ENCODE measurements around the gene DENR. TPM values are rescaled to one million over a fixed set of nuclear protein-coding genes. Genes with fewer than 3 reads are reported as not detected.

The DENR gene
- total RNA-seq, 2 experiments from 2014 or later: 50.2 to 65.9 TPM

- Mint-ChIP-seq H3K27me3 (no peaks in the 10 kb centered on the region), H3K4me3 (no peak overlapping the region), H3K9me3 (ENCODE audit: low read depth) (no peaks in the 10 kb centered on the region), H3K36me3 (no peaks in the 10 kb centered on the region), H3K4me1 (peaks cover 6% of the 10 kb centered on the region), H3K27ac (no peak overlapping the region)
- DNase-seq: no peak
- CTCF ChIA-PET: interaction anchor here (2.7 kb wide), 1 partner anchor 14 kb away, joined by 11 read pairs; no protein-coding TSS in a partner anchor
- no peak for ATAC-seq
Observed at GRCh38 chr12:122807651-122808050, 55.0 kb downstream of the DENR start.

GRCh38 chr12:122811777-122812176 is 59.2 kb downstream of the DENR start:
- Mint-ChIP-seq H3K9me3 (ENCODE audit: low read depth) (no peaks in the 10 kb centered on the region), H3K27ac (no peak overlapping the region), H3K36me3 (no peaks in the 10 kb centered on the region), H3K4me3 (no peak overlapping the region), H3K4me1 (peaks cover 6% of the 10 kb centered on the region), H3K27me3 (no peaks in the 10 kb centered on the region)
- DNase-seq (no peak), ATAC-seq (no peak)
- CTCF ChIA-PET: no interaction called here

GRCh38 chr12:122813310-122813713 is 60.7 kb downstream of the DENR start:
- Mint-ChIP-seq H3K27ac (no peak overlapping the region), H3K9me3 (ENCODE audit: low read depth) (no peaks in the 10 kb centered on the region), H3K36me3 (no peaks in the 10 kb centered on the region), H3K27me3 (no peaks in the 10 kb centered on the region), H3K4me1 (peaks cover 6% of the 10 kb centered on the region), H3K4me3 (no peak overlapping the region)
- CTCF ChIA-PET: interaction anchor here (0.7 to 2.1 kb wide), 2 partner anchors 20 to 25 kb away, joined by 3 to 7 read pairs; no protein-coding TSS in a partner anchor
- no peak for DNase-seq
- no peak for ATAC-seq

GRCh38 chr12:122819209-122819785 is 66.7 kb downstream of the DENR start:
- CTCF ChIA-PET: interaction anchor here (1.1 to 1.3 kb wide), 2 partner anchors 14 to 148 kb away, joined by 3 to 4 read pairs; partner anchors contain the start of gene ABCB9
- Mint-ChIP-seq H3K4me1 (no peaks in the 10 kb centered on the region), H3K27me3 (peaks cover 7% of the 10 kb centered on the region), H3K36me3 (no peaks in the 10 kb centered on the region), H3K9me3 (ENCODE audit: low read depth) (no peaks in the 10 kb centered on the region), H3K27ac (no peak overlapping the region), H3K4me3 (no peak overlapping the region)
- ATAC-seq (no peak), DNase-seq (no peak)

GRCh38 chr12:122820138-122820537 is 67.5 kb downstream of the DENR start:
- no peak for ATAC-seq
- no peak overlapping the region for H3K4me3 Mint-ChIP-seq
- CTCF ChIA-PET: no interaction called here
- DNase-seq: no peak
- H3K9me3 Mint-ChIP-seq (ENCODE audit: low read depth): no peaks in the 10 kb centered on the region
- no peaks in the 10 kb centered on the region for H3K4me1 Mint-ChIP-seq
- H3K27ac Mint-ChIP-seq: no peak overlapping the region
- H3K36me3 Mint-ChIP-seq: no peaks in the 10 kb centered on the region
- H3K27me3 Mint-ChIP-seq: peaks cover 10% of the 10 kb centered on the region

Other genes with a start within 250 kb of the DENR start
- gene RSRC2, start 225.9 kb upstream of the DENR start, total RNA-seq: 100 to 1,000 TPM; 102 to 113 TPM
- 100 to 1,000 TPM; 129 to 200 TPM for gene KNTC1, start 225.6 kb upstream of the DENR start, total RNA-seq
- not detected for gene HCAR2, start 49.5 kb upstream of the DENR start, total RNA-seq
- under 1 TPM in 1 of 2 experiments, not detected in 1; 0.09 TPM for gene HCAR3, start 36.0 kb upstream of the DENR start, total RNA-seq
- under 1 TPM; 0.06 to 0.23 TPM for gene HCAR1, start 22.0 kb upstream of the DENR start, total RNA-seq
- gene CCDC62, start 21.7 kb downstream of the DENR start, total RNA-seq: under 1 TPM; 0.26 to 0.67 TPM
- gene HIP1R, start 82.6 kb downstream of the DENR start, total RNA-seq: 10 to 100 TPM; 31.9 to 34.7 TPM
- gene VPS37B, start 143.3 kb downstream of the DENR start, total RNA-seq: 10 to 100 TPM; 25.7 to 29.7 TPM
- 1 to 10 TPM; 3.6 to 4.4 TPM for gene ABCB9, start 213.6 kb downstream of the DENR start, total RNA-seq
- gene OGFOD2, start 222.4 kb downstream of the DENR start, total RNA-seq: 10 to 100 TPM; 23.8 to 29.8 TPM
- gene ARL6IP4, start 227.9 kb downstream of the DENR start, total RNA-seq: 100 to 1,000 TPM; 169 to 216 TPM

Measured in activated CD8-positive, alpha-beta memory T cell treated with anti-CD3 and anti-CD28 coated beads, Interleukin-2, amount 10 ng/mL, durations not matched to agents 7 days and 5 days (primary cell).